ENCODE measurements around the gene KCNK15.
"Not testable (repeated sequence)": the region's sequence is repeated elsewhere in the genome, so short reads cannot be mapped to it uniquely, and the experiment has no call there.

KCNK15 gene

GRCh38 chr20:44745598-44746366 lies at the start of gene KCNK15:
TSS of gene KCNK15 (plus strand) at chr20:44745865. CDS start at chr20:44745911, 46 bp downstream.
- DNase-seq (ENCODE audit: low spot score) = no peak

- no peak for DNase-seq (ENCODE audit: low spot score)
Measured at GRCh38 chr20:44696315-44696714, 49.4 kb upstream of the KCNK15 start.

- not testable (repeated sequence) for DNase-seq (ENCODE audit: low spot score)
Measured at GRCh38 chr20:44697041-44697440, 48.6 kb upstream of the KCNK15 start.

GRCh38 chr20:44698351-44698750 lies 47.3 kb upstream of the KCNK15 start:
- no peak for DNase-seq (ENCODE audit: low spot score)

GRCh38 chr20:44700306-44700705 lies 45.4 kb upstream of the KCNK15 start:
- DNase-seq (ENCODE audit: low spot score) = no peak

- no peak for DNase-seq (ENCODE audit: low spot score)
Measured at GRCh38 chr20:44701118-44701857, 44.4 kb upstream of the KCNK15 start.

- DNase-seq (ENCODE audit: low spot score) = no peak
Measured at GRCh38 chr20:44701858-44702256, 43.8 kb upstream of the KCNK15 start.

- DNase-seq (ENCODE audit: low spot score) = no peak
Measured at GRCh38 chr20:44702776-44703175, 42.9 kb upstream of the KCNK15 start.

- DNase-seq (ENCODE audit: low spot score) = no peak
Measured at GRCh38 chr20:44703183-44703925, 42.3 kb upstream of the KCNK15 start.

GRCh38 chr20:44703956-44704488 lies 41.6 kb upstream of the KCNK15 start:
- no peak for DNase-seq (ENCODE audit: low spot score)

- no peak for DNase-seq (ENCODE audit: low spot score)
Measured at GRCh38 chr20:44704551-44704971, 41.1 kb upstream of the KCNK15 start.

GRCh38 chr20:44705364-44706094 lies 40.1 kb upstream of the KCNK15 start:
- no peak for DNase-seq (ENCODE audit: low spot score)

GRCh38 chr20:44706301-44707017 lies 39.2 kb upstream of the KCNK15 start:
- DNase-seq (ENCODE audit: low spot score) = no peak

- DNase-seq (ENCODE audit: low spot score) = no peak
Measured at GRCh38 chr20:44707018-44707579, 38.6 kb upstream of the KCNK15 start.

- no peak for DNase-seq (ENCODE audit: low spot score)
Measured at GRCh38 chr20:44709380-44709779, 36.3 kb upstream of the KCNK15 start.

- DNase-seq (ENCODE audit: low spot score) = no peak
Measured at GRCh38 chr20:44709797-44710196, 35.9 kb upstream of the KCNK15 start.

GRCh38 chr20:44711237-44711636 lies 34.4 kb upstream of the KCNK15 start:
- DNase-seq (ENCODE audit: low spot score) = no peak

- no peak for DNase-seq (ENCODE audit: low spot score)
Measured at GRCh38 chr20:44714102-44714700, 31.5 kb upstream of the KCNK15 start.

- no peak for DNase-seq (ENCODE audit: low spot score)
Measured at GRCh38 chr20:44714701-44715498, 30.8 kb upstream of the KCNK15 start, which contains the start of gene CCN5. TSS of gene CCN5 (plus strand) at chr20:44715369. CDS start at chr20:44715391, 22 bp downstream.
